GM18870 (cell line): ENCODE data around the gene DNAJB8.

Source experiments
- ATAC-seq: cut with Tn5 transposase; IDR thresholded peaks from one replicate; pipeline ENCODE4 v1.9.1; 2021; ENCODE audit warnings: moderate library complexity; ENCODE audit not compliant: unreplicated experiment

DNAJB8 gene

GRCh38 chr3:128484404-128485281, 18.0 kb upstream of the DNAJB8 start:
- ATAC-seq = no peak

DNA sequence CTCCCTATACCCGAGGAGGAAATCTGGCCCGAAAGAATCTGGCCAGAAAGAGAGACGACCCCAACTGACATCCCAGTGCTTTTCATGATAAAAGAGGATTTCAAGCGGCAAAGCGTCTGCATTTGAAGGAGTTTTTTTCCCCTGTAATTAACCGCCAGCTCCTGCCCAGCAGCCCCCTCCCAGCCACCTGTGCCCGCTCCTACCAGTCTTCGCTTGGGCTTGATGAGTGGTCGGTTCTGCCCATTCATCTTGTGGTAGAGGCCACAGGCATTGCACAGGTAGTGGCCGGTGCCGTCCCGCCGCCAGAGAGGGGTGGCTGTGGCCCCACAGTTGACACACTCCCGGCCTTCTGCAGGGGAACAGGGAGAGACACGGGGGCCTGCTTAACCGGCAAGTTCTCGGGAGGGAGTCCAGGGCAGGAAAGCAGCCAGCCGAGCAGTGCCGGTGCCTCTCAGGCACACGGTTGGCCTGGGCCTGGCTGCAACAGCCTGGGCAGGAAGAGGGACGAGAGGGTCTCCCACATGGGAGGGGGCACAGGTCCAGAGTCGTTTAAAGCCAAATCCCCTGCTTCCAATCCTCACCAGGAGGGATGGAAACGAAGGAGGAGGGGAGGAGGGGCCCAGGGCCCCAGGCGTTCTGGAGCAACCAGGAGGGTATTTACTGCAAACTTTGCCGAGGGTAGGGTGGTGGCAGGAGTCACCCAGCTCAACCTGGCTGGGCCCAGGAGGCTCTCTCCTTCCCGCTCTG, 17.1 kb upstream of the DNAJB8 start:
- no peak for ATAC-seq

DNA sequence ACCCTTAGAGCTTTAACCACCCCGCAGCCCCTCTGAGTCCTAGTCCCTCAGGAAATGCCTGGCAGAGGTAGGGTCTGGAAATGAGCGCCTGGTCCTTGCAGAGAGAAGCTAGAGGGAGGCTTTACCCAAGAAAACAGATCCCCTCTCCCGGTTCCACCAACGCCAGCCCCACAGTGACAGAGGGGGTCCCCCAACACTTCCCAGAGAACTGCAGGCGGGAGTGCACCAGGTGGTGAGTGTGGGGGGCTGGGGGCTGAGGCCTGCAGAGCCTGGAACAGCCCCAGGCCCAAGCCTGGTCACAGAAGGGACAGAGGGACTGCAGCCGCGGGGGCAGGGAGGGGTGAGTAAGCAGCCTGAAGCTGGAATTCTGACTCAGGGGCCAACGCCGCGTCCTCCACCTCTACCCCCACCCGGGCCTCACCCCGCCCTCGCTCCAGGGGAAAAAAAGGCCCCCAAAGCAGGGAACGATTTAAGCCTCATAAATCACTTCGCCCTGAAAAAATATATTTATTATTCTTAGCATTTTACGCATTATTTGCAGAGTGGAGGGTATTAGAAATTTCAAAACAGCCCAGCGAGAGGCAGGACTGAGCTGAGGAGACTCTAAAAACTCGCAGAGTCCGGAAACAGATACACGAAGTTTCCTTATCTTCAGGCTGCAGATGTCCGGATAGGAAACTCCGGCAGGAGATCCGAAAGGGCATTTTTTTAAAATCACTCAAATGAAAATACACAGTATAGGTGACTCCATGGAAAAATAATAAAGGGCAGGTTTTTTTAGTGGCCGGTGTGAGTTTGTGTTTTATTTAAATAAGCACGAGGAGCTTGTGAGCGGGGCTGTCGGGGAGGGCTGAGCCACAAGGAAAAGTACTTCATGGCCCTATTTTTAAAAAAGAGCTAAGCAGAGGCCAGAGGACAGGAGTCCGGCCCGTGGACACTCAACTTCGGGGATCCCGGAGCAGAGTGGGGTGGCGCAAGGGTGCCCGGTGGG, 16.3 kb upstream of the DNAJB8 start:
- no peak for ATAC-seq

DNA sequence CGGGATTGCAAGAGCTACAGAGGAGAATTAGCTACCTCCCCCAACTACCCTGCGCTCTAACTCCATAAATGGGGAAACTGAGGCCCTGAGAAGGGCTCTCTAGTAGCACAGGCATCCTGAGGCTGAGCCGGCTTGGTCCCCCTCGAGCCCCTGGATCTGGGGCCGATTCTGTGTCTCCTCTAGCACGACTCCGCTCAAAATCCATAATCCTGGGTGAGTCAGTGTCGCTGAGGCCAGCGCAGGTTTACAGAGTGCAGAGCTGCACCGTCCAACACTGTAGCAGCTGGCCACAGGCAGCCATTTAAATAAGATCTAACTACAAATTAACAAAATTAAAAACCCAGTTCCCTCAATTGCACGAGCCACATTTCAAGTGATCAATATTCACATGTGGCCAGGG, 15.5 kb upstream of the DNAJB8 start:
- ATAC-seq = no peak

GRCh38 chr3:128481438-128481942, 14.8 kb upstream of the DNAJB8 start:
- no peak for ATAC-seq

DNA sequence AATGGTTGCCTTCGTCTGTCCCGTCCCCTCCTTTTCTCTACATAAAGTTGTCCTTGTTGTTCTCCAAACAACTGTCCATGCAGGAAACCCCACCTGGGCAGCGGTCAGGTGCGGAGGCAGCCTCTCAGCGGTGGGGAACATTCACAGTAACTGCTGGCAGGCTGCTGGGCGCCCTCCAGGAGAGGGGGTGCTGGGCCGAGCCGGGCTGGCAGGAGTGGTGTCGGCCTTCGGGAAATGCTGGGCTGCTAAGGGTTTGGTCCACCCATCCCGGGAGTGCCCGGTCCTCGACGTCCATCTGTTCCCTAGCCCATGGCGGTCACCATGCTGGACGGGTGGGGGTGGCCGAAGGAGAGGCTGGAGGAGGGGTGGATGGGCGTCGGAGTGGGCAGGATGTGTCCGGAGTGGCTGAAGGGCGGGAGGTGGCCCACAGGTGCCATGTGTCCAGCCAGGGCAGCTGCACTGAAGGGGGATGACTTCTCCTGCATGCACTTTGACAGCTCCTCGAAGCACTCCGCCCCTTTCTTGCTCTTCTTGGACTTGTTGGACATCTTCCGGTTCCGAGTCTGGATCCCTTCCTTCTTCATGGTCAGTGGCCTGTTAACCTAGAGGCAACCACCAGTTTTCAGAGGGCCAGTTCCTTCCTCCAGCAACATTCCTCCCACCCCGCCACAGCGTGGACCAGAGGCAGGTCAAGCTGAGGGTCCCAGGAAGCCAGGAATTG, 14.2 kb upstream of the DNAJB8 start:
- ATAC-seq = no peak

GRCh38 chr3:128480278-128480677, 13.6 kb upstream of the DNAJB8 start:
- ATAC-seq = no peak

DNA sequence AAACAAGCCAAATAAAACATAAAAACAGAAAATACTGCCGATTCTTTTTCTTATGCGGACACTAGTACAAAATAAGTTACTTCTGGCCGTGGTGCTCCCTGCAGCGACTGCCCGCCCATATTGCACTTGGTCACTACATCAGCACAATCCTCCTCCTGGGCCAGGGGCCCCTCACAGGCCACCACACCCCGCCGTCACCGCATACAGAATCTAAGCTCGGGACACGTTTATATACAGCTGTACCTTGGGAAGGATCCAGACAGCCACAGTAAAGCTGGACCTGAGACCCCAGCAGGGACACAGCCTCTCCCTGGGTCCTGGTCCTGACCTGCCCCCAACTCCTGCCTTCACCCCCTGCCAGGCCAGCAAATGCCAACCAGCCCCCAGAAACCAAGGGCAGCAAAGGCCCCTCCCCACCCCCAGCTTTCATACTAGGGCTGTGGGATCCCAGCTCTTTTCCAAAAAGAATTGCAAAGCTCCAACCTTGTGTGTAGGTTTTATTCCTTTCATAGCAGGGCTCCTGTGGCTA, 12.9 kb upstream of the DNAJB8 start:
- ATAC-seq = no peak

- ATAC-seq = no peak
These were observed 12.2 kb upstream of the DNAJB8 start for GRCh38 chr3:128478576-128479506.

DNA sequence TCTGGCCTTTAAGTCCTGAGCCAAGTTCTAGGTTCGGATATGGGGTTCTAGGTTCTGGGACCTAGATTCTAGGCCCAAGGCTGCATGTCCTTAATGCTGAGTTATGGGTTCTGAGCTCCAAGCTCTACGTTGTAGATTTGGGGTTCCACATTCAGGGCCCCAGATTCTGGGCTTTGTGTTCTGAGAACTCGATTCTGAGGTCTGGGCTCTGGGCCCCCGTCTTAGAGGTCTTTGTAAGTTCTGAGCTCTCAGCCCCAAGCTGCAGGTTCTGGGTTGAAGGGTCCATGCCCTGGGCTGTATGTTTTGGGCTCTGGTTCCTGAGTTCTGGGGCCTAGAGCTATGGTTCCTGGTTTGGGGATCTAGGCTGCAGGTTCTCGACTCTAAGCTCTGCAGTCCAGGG, 10.0 kb upstream of the DNAJB8 start:
- ATAC-seq = no peak

- ATAC-seq = no peak
These were observed 8.7 kb upstream of the DNAJB8 start for GRCh38 chr3:128475355-128475754.

DNA sequence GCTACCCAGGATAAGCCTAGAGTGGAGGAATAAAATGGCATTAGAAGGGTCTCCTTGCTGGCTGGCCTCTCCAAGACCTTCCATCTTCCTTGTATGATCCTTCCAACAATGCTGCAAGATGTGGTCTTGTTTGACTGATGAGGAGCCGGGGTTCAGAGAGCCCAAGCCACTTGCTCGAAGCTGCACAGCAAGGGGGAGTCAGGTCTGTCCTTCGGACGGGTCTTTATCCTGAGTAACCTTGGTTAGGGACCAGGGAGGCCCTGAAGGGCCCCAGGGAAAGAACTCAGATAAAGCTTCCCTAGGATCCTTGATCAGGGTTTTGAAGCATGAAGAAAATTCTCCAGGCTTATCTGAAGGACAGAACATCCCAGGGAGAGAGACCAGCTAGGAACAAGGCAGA, 7.0 kb upstream of the DNAJB8 start:
- ATAC-seq = no peak

- ATAC-seq = no peak
These were observed 6.5 kb upstream of the DNAJB8 start for GRCh38 chr3:128473180-128473519.

- ATAC-seq = no peak
These were observed 5.9 kb upstream of the DNAJB8 start for GRCh38 chr3:128472449-128473179.

DNA sequence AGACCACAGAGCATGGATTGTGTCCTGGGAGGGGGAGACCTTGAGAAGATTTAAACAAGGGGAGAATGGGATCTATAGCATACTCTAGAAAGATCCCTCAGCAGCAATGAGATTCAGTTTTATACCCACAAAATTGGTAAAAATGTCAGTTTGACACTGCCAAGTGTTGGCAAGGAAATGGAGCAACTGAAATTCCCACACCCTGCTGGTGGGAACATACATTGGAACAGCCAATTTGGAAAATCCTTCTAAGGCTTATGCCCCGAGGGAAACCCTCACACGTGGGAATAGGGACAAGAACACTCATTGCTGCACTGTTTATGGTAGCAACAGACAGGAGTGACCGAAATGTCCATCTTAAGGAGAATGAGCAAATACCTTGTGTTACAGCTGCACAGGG, 5.0 kb upstream of the DNAJB8 start:
- ATAC-seq = no peak

- ATAC-seq = no peak
These were observed 4.4 kb upstream of the DNAJB8 start for GRCh38 chr3:128471110-128471509.

- ATAC-seq = no peak
These were observed 3.6 kb upstream of the DNAJB8 start for GRCh38 chr3:128470134-128470899.

- ATAC-seq = no peak
These were observed 2.9 kb upstream of the DNAJB8 start for GRCh38 chr3:128469556-128469955.
